Left ventricle myocardium inferior (tissue), 1 donor: ENCODE measurements around the gene DNAAF3. TPM values are rescaled to one million over a fixed set of nuclear protein-coding genes. Genes with fewer than 3 reads are reported as not detected.
"Not testable (repeated sequence)": the region's sequence is repeated elsewhere in the genome, so short reads cannot be mapped to it uniquely, and the experiment has no call there.

Source experiments
- DNase-seq: peaks from one replicate; pipeline ENCODE4 v3.0.0-alpha.2; 2020
- H3K27ac ChIP-seq: fragments of 200-600 bp; replicated peaks from 2 replicates; pipeline ENCODE4 v1.8.0; 2021
- H3K27me3 ChIP-seq: fragments of 200-600 bp; 2 replicates; pipeline ENCODE4 v1.8.0; 2021; ENCODE audit warnings: low read depth
- H3K36me3 ChIP-seq: fragments of 200-600 bp; 2 replicates; pipeline ENCODE4 v1.8.0; 2021
- H3K4me1 ChIP-seq: fragments of 200-600 bp; 2 replicates; pipeline ENCODE4 v1.8.0; 2021
- H3K4me3 ChIP-seq: fragments of 200-600 bp; 2 replicates; pipeline ENCODE4 v1.8.0; 2021; ENCODE audit warnings: mild to moderate bottlenecking, moderate library complexity
- H3K9me3 ChIP-seq: fragments of 200-600 bp; replicated peaks from 2 replicates; pipeline ENCODE4 v1.8.0; 2021
- CTCF ChIP-seq: fragments of 200-600 bp; IDR thresholded peaks from 2 replicates; pipeline ENCODE4 v1.8.0; 2021; ENCODE audit warnings: antibody characterized with exemption, mild to moderate bottlenecking, borderline replicate concordance
- intact Hi-C: fragments of 100-400 bp; cut with micrococcal nuclease; formaldehyde crosslinking; loops from one replicate; pipeline ENCODE4 v1.11.0; 2022
- total RNA-seq: library from RNA; stranded (reverse); fragmentation: NEBNext Ultra II Directional; extraction: Animal tissue kit (Norgen Biotek cat#: 25700); gene quantifications from one replicate; pipeline ENCODE4 v1.2.1, GENCODE V29; 2021
- donor health status: DM: no; HTN: yes; CAD: no; lungs with severe emphysema.

The DNAAF3 gene
- total RNA-seq, 1 donor from 2014 or later = 1.8 TPM

GRCh38 chr19:55206664-55207500 is 40.5 kb upstream of the DNAAF3 start:
- TF ChIP-seq CTCF = no peak
- Histone ChIP-seq H3K27me3 (no peaks in the 10 kb centered on the region), H3K36me3 (no peaks in the 10 kb centered on the region), H3K4me3 (peak overlapping the region; percentile 51), H3K9me3 (no peaks in the 10 kb centered on the region), H3K27ac (peak overlapping the region; percentile 30), H3K4me1 (peaks cover 21% of the 10 kb centered on the region)
- DNase-seq = peak; percentile 75
- intact Hi-C loops = no loop called here

- DNase-seq, H3K27me3 ChIP-seq, H3K27ac ChIP-seq, H3K36me3 ChIP-seq, H3K9me3 ChIP-seq, H3K4me3 ChIP-seq, H3K4me1 ChIP-seq, intact Hi-C loops: not testable (repeated sequence)
Observed at GRCh38 chr19:55202199-55202598, 35.8 kb upstream of the DNAAF3 start.

- H3K36me3 ChIP-seq = no peaks in the 10 kb centered on the region
- no peak for TF ChIP-seq CTCF
- H3K4me3 ChIP-seq = no peak overlapping the region
- no peaks in the 10 kb centered on the region for H3K27me3 ChIP-seq
- intact Hi-C loops = no loop called here
- no peak for DNase-seq
- H3K9me3 ChIP-seq = no peaks in the 10 kb centered on the region
- no peak overlapping the region for H3K27ac ChIP-seq
- H3K4me1 ChIP-seq = no peaks in the 10 kb centered on the region
Observed at GRCh38 chr19:55199620-55200204, 33.3 kb upstream of the DNAAF3 start.

GRCh38 chr19:55198651-55199050 is 32.2 kb upstream of the DNAAF3 start:
- Histone ChIP-seq H3K27me3 (no peaks in the 10 kb centered on the region), H3K36me3 (no peaks in the 10 kb centered on the region), H3K4me1 (no peaks in the 10 kb centered on the region), H3K9me3 (no peaks in the 10 kb centered on the region), H3K27ac (no peak overlapping the region), H3K4me3 (no peak overlapping the region)
- TF ChIP-seq CTCF = no peak
- intact Hi-C loops = no loop called here
- no peak for DNase-seq

- no peaks in the 10 kb centered on the region for H3K4me1 ChIP-seq
- H3K27ac ChIP-seq = no peak overlapping the region
- no peak for DNase-seq
- no peak for TF ChIP-seq CTCF
- H3K4me3 ChIP-seq = no peak overlapping the region
- no peaks in the 10 kb centered on the region for H3K36me3 ChIP-seq
- no peaks in the 10 kb centered on the region for H3K27me3 ChIP-seq
- intact Hi-C loops = no loop called here
- H3K9me3 ChIP-seq = no peaks in the 10 kb centered on the region
Observed at GRCh38 chr19:55197528-55197927, 31.1 kb upstream of the DNAAF3 start.

- H3K27ac ChIP-seq = no peak overlapping the region
- H3K27me3 ChIP-seq = no peaks in the 10 kb centered on the region
- no peak for DNase-seq
- intact Hi-C loops = no loop called here
- no peak overlapping the region for H3K4me3 ChIP-seq
- H3K36me3 ChIP-seq = no peaks in the 10 kb centered on the region
- no peaks in the 10 kb centered on the region for H3K4me1 ChIP-seq
- H3K9me3 ChIP-seq = no peaks in the 10 kb centered on the region
- no peak for TF ChIP-seq CTCF
Observed at GRCh38 chr19:55196803-55197202, 30.4 kb upstream of the DNAAF3 start.
